HG03064 (cell line): ENCODE results near the gene MEGF9.
A peak's percentile ranks its signal among the peaks of the same experiment; 100 is the strongest.
"Not testable (repeated sequence)": the region's sequence is repeated elsewhere in the genome, so short reads cannot be mapped to it uniquely, and the experiment has no call there.

Experiments used
- ATAC-seq: cut with Tn5 transposase; IDR thresholded peaks from one replicate; pipeline ENCODE4 v1.9.1; 2021; ENCODE audit warnings: low read depth; ENCODE audit not compliant: unreplicated experiment

The MEGF9 gene

DNA sequence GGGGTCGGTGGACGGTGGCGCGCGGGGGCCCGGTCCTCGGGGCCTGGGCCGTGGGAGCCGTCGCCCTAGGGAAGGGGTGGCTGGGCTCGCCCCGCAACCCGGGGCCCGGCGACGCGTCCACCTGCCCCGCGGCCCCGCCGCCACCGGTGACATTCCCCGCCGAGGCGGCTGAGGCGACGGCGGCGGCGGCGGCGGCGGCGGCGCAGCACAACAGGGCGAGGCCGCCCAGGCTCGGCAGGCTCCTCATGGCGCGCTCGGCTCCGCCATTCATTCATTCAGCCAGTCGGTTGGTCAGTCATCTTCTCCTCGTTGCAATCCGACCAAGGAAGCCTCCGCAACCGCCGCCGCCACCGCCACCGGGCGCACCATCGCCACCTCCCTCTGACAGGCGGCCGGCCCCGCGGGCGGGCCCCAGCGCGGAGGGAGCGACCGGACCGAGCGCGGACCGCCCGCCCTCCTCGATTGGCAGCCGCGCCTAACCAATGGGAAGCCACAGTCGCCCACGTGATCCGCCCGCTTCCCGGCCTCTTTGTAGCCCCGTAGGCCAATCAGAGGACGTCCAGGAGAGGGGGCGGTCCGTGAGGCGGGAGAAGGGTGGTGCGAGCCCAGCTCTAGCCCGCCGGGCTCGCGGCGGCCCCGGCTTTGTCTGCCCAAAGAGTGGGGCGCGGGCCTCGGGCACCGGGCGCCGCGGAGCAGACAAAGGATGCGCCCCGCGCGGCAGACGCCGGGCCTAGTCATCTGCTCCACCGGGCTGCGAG lies at the start of gene MEGF9:
MEGF9 (minus strand) TSS at position 383 of the 758 bp plus-strand sequence; CDS start at position 271, 112 bp downstream.
- ATAC-seq, result peak; percentile 92

DNA sequence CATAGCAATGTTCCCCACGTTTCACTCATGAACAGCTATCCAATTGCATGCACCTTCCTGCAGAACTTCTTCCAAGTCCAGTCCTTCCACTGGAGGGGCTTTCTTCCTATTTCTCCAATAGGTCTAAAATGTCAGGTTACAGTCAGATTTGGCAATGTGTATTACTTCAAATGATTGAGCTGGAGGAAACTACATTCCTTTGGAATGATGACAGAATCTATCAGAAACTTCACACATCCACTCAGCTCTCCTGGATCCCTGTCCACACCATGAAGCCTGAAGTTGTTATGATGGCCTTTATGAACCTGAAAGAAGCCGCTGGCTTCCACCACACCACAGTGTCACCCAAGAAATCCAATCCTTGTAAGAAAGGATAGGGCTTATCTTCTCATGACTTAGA lies 46.7 kb upstream of the MEGF9 start:
- ATAC-seq, result no peak

DNA sequence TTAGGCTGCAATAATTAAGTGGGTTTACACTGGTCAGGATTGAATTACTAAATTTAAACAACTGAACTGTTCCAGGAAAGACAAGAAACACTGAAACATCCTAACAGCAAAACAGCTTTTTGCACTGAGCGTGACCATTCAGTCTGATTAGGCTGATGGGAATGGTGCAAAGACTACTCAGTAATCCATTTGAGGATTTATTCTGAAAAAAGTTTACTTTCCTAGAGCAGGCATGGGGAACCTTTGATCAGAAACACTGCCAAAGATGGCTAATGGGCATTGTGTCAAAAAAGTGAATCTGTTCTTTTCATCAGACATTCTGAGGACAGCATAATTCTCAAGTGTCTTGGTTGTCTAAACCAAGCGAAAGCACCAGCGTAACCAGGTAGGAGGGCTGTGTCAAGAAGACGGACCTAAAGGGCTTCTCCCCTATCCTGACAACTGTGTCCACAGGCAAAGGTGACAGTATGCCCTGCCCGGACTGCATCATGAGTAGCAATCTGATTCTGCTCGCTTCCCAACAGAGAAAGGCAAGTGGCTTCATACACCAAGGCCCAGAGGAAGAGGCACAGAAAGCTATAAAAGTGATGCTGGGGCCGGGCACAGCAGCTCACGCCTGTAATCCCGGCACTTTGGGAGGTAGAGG lies 45.6 kb upstream of the MEGF9 start:
- ATAC-seq, result no peak

DNA sequence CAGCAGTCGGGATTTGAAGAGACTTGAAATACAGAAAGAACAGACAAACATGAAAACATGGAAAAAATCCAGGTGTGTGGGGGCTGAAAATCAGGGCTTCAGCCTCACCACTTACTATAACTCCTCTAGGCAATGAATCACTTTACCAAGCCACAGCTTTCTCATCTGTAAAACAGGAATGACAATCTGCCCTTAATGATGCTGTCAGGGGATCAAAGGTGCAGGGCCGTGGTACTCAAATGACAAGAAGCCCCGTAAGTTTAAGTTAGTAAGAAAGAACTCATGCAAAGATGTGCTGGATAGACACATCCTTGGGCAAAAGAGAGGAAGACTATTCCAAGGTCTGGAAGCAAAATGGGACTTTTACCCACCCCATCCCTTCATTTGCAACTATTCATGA lies 44.3 kb upstream of the MEGF9 start:
- ATAC-seq, result no peak

DNA sequence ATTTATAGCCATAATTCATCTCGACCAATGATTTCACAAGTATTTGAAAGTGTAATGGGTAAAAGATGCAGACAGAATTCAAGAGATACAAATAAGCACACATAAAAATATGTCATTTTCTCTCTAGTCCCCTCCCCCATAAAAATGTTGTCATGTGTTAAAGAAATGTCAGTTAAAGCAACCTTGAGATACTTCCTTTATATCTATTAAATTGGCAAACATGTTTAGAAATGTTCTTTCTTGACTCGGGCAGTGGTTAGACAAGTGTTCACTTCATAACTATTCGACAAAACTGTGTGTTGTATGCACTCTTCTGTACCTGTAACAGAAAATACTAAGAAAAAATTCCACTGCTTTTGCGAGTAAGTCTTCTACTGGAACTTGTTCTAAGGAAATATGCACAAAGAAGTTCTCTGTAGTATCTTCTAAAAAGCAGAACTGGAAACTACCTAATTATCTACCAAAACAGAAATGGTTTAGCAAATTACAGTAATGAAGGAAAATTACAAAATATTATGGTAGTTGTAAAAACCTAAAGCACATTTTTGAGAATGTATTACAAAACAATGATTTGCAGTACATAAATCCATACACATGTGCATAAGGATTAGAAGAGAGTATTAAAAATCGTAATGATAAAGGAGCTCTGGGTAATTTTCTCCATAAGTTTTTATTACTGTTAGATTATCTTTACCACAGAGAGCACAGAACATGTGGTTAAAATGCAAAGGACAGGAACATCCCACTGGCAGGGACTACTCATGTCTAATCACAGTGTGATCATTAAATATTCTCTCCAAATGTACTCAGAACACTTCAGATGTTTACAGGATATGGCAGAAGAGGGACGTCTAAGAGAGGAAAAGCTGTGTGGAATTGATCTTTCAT lies 43.0 kb upstream of the MEGF9 start:
- ATAC-seq, result no peak

DNA sequence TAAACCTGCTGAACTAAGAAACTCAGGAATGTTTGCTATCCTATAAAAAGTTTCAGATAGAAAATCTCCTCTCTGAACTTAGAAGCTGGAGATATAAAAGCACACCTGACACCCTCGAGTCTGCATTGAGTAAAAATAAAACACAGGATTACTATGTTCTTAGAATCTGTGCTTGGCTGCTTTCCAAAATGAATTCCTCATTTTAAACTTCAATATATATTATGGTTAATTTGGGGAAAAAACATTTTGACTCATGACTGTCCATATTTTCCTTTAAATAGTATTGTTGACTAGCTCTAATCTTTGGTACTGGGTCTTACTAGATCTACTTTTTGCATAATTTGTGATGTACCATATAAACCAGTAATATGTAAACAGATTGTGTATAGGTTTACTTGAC lies 42.3 kb upstream of the MEGF9 start:
- no peak for ATAC-seq

DNA sequence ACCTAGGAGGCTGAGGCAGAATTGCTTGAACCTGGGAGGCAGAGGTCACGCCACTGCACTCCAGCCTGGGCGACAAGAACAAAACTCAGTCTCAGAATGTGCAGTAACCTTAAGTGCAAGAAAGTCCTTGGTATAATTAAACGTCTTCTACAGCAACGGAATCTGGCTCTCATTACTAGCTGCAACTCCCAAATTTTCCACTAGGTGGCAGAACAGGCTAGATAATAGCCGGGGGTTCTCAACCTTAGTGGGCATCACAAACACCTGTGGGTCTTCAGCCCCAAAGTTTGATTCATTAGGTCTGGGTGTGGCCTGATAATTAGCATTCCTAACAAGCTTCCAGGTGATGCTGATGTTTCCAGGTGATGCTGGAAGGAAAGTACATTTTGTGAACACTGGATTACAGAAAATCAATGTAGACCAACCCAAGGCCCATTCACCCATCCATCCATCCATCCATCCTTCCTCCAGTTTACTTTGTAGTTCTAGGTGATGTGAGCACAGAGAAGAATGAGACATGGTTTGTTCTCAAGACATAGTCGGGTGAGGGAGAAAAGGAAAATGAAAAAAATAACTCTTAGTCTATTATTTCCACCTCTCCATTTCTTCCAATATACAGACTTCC lies 41.7 kb upstream of the MEGF9 start:
- no peak for ATAC-seq

DNA sequence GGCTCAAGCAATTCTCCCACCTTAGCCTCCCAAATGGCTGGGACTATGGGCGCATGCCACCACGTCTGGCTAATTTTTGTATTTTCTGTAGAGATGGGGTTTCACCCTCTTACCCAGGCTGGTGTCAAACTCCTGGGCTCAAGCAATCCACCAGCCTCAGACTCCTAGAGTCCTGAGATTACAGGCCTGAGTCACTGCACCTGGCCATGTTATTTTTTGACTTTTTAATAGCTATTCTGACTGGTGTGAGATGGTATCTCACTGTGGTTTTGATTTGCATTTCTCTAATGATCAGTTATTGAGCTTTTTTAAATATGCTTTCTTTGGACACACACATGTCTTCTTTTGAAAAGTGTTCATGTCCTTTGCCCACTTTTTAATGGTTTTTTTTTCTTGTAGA lies 40.8 kb upstream of the MEGF9 start:
- no peak for ATAC-seq

DNA sequence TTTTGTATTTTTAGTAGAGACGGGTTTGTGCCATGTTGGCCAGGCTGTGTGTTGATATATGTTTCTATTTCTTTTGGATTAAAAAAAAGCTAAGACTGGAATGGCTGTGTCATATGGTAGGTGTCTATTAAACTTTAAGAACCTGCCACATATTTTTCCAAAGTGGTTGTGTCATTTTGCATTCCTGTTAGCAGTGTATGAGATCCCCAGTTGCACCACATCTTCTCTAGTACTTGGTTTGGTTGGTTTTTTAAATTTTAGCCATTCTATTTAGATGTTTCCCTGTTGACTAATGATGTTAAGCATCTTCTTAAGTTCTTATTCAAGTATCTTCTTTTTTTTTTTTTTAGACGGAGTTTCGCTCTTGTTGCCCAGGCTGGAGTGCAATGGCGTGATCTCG lies 36.2 kb upstream of the MEGF9 start:
- no peak for ATAC-seq

DNA sequence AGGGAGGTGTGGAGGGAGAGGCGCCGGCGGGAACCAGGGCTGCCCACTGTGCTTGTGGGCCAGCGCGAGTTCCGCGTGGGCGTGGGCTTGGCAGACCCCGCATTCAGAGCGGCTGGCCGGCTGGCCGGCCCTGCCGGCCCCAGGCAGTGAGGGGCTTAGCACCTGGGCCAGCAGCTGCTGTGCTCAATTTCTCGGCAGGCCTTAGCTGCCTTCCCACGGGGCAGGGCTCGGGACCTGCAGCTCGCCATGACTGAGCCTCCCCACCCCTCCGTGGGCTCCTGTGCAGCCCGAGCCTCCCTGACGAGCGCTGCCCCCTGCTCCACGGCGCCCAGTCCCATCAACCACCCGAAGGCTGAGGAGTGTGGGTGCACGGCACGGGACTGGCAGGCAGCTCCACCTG lies 32.1 kb upstream of the MEGF9 start:
- not testable (repeated sequence) for ATAC-seq

DNA sequence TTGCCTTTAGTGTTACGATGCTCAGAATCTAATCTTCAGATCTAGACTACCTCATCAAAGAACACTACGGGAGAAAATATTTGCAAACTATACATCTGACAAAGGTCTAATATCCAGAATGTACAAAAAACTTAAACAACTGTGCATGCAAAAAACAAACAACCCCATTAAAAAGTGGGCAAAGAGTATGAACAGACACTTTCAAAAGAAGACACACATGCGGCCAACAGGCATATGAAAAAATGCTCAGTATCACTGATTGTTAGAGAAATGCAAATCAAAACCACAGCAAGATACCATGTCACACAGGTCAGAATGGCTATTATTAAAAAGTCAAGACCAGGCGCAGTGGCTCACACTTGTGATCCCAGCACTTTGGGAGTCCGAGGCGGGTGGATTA lies 31.0 kb upstream of the MEGF9 start:
- ATAC-seq, result no peak

DNA sequence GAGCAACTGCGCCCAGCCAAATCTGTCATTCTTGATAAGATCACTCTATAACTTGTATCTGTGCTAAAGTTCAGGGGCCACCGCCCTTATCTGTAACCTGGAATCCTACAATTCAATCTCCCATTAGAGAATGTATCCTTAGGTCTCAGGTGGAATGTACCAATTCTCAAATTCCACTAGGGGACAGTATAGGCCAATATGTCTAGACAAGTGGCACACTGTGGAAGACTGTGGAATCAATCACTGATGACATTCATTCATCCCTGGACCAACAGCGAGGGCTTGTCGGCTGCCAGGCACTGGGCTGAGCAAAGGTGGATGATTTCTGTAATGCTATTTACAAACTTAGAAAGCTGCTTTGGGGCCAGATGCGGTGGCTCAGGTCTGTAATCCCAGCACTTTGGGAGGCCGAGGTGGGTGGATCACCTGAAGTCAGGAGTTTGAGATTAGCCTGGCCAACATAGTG lies 28.7 kb upstream of the MEGF9 start:
- no peak for ATAC-seq

DNA sequence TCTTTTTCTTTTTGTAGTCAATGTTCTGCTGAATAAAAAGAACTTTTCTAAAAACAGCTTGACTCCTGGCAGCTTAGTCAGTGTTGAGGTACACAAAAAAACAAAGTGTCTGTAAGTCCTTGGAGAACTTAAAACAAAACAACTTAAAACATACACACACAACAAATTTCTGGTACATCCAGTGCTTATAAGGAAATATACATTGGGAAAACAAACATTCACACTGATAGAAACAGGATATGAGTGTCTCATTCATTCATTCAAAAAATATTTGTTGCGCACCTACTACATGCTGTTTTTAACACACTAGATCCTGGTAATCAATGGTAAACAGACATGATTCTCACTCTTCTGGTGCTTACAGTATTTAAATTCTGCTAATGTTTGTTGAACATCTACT lies 27.4 kb upstream of the MEGF9 start:
- no peak for ATAC-seq

DNA sequence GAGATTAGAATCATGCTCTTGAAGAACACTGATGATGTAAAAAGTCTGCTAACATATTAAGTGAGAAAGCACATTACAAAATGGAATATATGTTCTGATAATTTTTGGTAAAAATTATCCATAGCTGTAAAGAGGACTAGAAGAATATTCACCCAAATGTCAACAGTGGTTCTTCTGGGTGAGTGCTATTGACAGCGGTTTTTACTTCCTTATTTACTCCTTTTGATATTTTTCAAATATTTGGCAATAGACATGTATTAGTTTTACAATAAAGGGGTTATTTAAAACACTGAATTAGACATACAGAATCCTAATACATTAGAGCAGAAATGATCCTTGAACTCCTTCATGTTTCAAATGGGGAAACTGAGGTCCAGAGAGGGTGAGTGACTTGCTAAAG lies 26.9 kb upstream of the MEGF9 start:
- ATAC-seq, result no peak

DNA sequence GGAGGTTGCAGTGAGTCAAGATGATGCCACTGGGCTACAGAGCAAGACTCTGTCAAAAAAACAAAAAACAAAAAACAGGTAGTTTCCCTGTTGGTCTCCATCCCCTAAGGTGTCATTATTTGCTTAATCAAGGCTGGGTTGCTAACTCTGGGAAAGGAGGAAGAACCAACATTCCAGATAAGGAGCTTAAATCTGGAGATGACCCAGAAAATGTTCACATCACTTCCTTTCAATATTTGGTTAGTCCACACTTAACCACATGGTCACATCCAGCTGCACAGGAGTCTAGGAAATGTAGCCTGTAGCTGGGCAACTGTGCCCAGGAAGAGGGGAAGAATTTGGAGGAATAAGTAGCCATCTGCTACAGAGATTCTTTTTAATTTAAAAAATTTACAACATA lies 25.9 kb upstream of the MEGF9 start:
- ATAC-seq, result no peak

DNA sequence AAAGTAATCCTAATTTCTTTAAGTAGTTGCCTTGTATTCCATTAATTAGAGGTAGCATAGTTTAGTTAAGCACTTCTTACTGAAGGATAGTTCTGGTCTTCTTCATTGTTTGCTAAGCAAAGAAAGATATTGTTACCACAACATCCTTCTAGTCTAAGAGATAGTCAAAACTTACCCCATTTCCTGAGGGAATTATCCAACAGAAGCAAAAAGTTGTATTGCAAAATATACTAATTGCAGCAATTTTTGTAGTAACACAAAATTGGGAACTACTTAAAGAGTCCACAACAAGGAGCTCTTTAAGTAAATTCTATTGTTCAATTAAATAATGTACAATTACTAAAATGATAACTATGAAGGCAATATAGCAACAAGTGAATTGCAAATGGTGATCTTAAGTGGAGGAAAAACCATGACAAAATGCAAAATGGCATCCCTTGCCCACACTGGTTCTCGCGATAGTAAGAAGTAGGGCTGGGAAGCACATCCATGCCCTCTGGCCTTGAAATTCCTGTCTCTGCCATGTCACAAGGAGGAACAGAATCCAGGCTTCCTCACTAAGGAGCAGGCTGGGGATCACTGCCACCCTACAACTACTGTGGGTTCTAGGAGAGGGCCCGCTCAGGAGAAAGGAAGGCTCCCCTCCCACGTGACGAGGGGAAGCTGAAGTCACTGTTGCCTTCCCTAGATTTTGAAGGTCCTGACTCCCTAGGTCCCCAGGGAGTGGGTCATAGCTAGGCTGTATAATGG lies 23.3 kb upstream of the MEGF9 start:
- ATAC-seq, result no peak

DNA sequence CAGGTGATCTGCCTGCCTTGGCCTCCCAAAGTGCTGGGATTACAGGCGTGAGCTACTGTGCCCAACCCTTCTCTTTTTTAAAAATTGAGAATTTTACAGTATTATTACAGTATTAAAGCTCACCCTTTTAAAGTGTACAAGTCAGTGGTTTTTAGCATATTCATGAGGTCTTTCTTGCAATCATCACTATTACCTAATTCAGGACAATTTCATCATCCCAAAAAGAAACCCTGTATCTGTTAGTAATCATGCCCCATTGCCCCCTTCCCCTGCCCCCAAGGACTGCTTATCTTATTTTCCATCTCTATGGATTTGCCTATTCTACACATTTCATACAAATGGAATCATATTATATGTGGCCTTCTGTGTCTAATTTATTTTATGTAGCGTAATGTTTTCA lies 22.6 kb upstream of the MEGF9 start:
- no peak for ATAC-seq

DNA sequence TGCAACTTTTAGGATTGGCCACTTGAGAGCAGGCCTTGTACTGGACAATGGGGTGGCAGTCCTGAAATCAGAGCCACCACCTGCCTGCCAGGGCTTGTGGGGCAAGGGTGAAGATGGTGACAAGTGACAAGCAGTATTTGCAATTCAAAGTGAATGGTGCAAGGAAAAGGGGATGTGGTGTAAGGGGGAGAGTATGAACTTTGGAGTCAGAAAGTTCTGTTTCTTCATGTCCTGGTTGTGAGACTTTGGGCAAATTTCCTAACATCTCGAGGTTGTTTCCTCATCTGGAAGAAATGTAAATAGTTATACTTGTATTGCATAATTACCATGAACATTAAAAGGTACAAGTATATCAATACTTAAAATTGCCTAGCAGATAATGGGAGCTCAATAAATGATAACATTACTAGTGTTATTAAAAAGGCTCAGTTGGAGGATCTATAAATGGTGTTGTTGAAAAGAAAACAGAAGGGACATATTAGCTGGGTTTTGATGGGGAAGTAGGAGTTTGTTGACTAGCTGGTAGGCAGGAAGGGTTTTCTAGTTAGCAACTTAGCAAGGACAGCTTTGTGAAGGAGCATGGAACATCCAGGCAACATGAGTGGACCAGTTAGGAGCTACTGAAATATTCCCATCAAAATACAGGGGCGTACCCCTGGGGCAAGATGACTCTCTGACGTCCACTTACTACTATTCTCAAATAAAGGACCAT lies 21.3 kb upstream of the MEGF9 start:
- no peak for ATAC-seq

DNA sequence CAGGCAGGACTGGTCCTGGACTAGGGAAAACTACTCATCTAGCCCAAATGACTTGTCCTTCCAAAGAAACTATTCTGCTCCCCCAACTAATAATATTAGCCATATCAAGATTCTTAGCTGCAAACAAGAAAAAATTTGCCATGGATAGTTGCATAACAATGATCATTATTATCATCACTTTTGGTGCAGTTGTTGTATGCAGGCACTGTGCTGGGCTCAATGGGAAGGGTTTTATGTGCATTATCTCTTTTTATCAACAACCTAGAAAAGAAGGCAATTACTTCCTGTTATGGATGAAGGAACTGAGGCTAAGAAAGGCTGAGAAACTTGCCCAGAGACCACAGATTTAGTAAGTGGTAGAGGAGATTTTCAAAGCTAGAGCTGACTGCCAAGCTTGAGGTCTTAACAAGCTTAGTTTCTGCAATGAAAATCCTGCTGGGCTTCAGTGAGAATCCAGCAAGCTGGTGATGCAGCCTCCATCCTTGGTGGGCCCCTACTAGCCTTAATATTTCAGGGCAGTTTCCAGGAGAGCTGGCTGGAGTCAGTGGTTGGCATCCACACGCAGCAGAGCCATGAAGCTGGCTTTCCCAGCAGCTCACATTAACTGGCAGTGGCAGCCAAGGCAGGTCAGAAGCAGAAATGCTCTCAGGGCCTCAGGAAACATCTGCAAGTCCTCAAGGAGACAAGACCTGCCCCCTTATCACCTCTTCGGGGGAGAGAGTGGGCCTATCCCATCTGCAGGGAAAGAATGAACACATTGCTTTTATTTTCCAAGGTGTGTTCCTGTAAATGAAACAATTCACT lies 20.5 kb upstream of the MEGF9 start:
- no peak for ATAC-seq
